IMR-90 (cell line): Measurements from ENCODE around the gene SAMHD1. TPM values are rescaled to one million over a fixed set of nuclear protein-coding genes. Genes with fewer than 3 reads are reported as not detected.
"Not testable (repeated sequence)": the region's sequence is repeated elsewhere in the genome, so short reads cannot be mapped to it uniquely, and the experiment has no call there.

Experiments used
- ATAC-seq: fragments of 200-7000 bp; cut with Tn5 transposase; 2 replicates; pipeline ENCODE4 v1.9.1; 2020; ENCODE audit warnings: low read depth, mild to moderate bottlenecking, moderate library complexity
- BruUV-seq: library from RNA; stranded (reverse); fragments of 400-500 nt; replicated peaks from 2 replicates; lab custom pipeline; 2021; lab: Mats Ljungman, UMichigan
- CTCF ChIA-PET: fragments of 300-600 bp; formaldehyde crosslinking; extraction: SDS; loops from one replicate; lab custom pipeline; 2021; ENCODE audit warnings: antibody characterized with exemption; lab: Yijun Ruan, JAX
- POLR2A ChIA-PET: fragments of 300-600 bp; sonication (Branson Sonifier 250); formaldehyde crosslinking; loops from one replicate; lab custom pipeline; 2022; ENCODE audit warnings: antibody characterized with exemption; ENCODE audit not compliant: unreplicated experiment; lab: Charles Lee
- DNase-seq: peaks from one replicate; pipeline ENCODE4 v3.0.0; 2013
- H2AFZ ChIP-seq: replicated peaks from 2 replicates; pipeline ENCODE3; 2013; ENCODE audit warnings: low read length, mild to moderate bottlenecking; ENCODE audit not compliant: poor library complexity
- H2AK5ac ChIP-seq: 2 replicates; pipeline ENCODE4 v1.6.1; 2013; ENCODE audit warnings: low read depth, low read length, inconsistent platforms
- H2AK9ac ChIP-seq: replicated peaks from 2 replicates; pipeline ENCODE3; 2013; ENCODE audit warnings: mild to moderate bottlenecking, low read depth, low read length, moderate library complexity; ENCODE audit not compliant: poor library complexity
- H2BK120ac ChIP-seq: 2 replicates; pipeline ENCODE4 v1.6.1; 2013; ENCODE audit warnings: low read depth, low read length, inconsistent platforms
- H2BK15ac ChIP-seq: 3 replicates; pipeline ENCODE4 v1.6.1; 2013; ENCODE audit warnings: low read depth, low read length, inconsistent platforms
- H2BK20ac ChIP-seq: 2 replicates; pipeline ENCODE4 v1.6.1; 2013; ENCODE audit warnings: low read depth, mild to moderate bottlenecking, inconsistent platforms, low read length, moderate library complexity
- H2BK5ac ChIP-seq: 2 replicates; pipeline ENCODE4 v1.6.1; 2013; ENCODE audit warnings: mild to moderate bottlenecking, low read depth, low read length, inconsistent platforms; ENCODE audit not compliant: poor library complexity, severe bottlenecking
- H3K14ac ChIP-seq: replicated peaks from 2 replicates; pipeline ENCODE4 v1.6.1; 2013; ENCODE audit warnings: low read depth, low read length, inconsistent platforms
- H3K18ac ChIP-seq: 2 replicates; pipeline ENCODE4 v1.6.1; 2013; ENCODE audit warnings: low read depth, low read length, control low read depth
- H3K23ac ChIP-seq: 2 replicates; pipeline ENCODE4 v1.6.1; 2013; ENCODE audit warnings: low read depth, low read length, inconsistent platforms
- H3K27ac ChIP-seq: 2 replicates; pipeline ENCODE4 v1.5.1; 2013; ENCODE audit warnings: mild to moderate bottlenecking, control low read depth, low read length; ENCODE audit not compliant: insufficient read depth
- H3K27me3 ChIP-seq: 2 replicates; pipeline ENCODE4 v1.6.1; 2013; ENCODE audit warnings: low read length; ENCODE audit not compliant: control insufficient read depth, insufficient read depth
- H3K36me3 ChIP-seq: 2 replicates; pipeline ENCODE4 v1.6.1; 2013; ENCODE audit warnings: low read length, mixed read lengths; ENCODE audit not compliant: control insufficient read depth, insufficient read depth
- H3K4ac ChIP-seq: 2 replicates; pipeline ENCODE4 v1.6.1; 2013; ENCODE audit warnings: low read depth, low read length, inconsistent platforms
- H3K4me1 ChIP-seq: 2 replicates; pipeline ENCODE4 v1.6.1; 2013; ENCODE audit warnings: low read length, mixed read lengths; ENCODE audit not compliant: control insufficient read depth, insufficient read depth
- H3K4me2 ChIP-seq: 2 replicates; pipeline ENCODE4 v1.6.1; 2013; ENCODE audit warnings: low read depth, mild to moderate bottlenecking, control low read depth, low read length, moderate library complexity
- H3K4me3 ChIP-seq: 2 replicates; pipeline ENCODE4 v1.5.1; 2013; ENCODE audit warnings: low read depth, mild to moderate bottlenecking, control low read depth, low read length, moderate library complexity; ENCODE audit not compliant: insufficient read depth
- H3K56ac ChIP-seq: 2 replicates; pipeline ENCODE4 v1.6.1; 2013; ENCODE audit warnings: low read length, inconsistent platforms; ENCODE audit not compliant: insufficient read depth; ENCODE audit errors: extremely low read depth
- H3K79me1 ChIP-seq, 2 experiments: 2 replicates each; pipeline ENCODE4 v1.6.1; 2013; ENCODE audit warnings: low read length in 2 of 2, inconsistent platforms in 1 of 2, low read depth in 1 of 2
- H3K9ac ChIP-seq: 2 replicates; pipeline ENCODE4 v1.6.1; 2013; ENCODE audit warnings: low read depth, low read length, control low read depth
- H3K9me1 ChIP-seq: 2 replicates; pipeline ENCODE4 v1.6.1; 2013; ENCODE audit warnings: low read length, inconsistent platforms; ENCODE audit not compliant: insufficient read depth
- H3K9me3 ChIP-seq: 2 replicates; pipeline ENCODE4 v1.6.1; 2013; ENCODE audit warnings: low read length; ENCODE audit not compliant: control insufficient read depth, insufficient read depth
- H4K20me1 ChIP-seq: 2 replicates; pipeline ENCODE4 v1.6.1; 2013; ENCODE audit warnings: low read length, inconsistent platforms; ENCODE audit not compliant: insufficient read depth
- H4K5ac ChIP-seq: 2 replicates; pipeline ENCODE4 v1.6.1; 2013; ENCODE audit warnings: mild to moderate bottlenecking, low read depth, low read length, control low read depth
- H4K8ac ChIP-seq, 2 experiments: 2 replicates each; pipeline ENCODE4 v1.6.1; 2013; ENCODE audit warnings: low read depth in 2 of 2, low read length in 2 of 2, control low read depth in 1 of 2, inconsistent platforms in 1 of 2
- H4K91ac ChIP-seq: 2 replicates; pipeline ENCODE4 v1.6.1; 2013; ENCODE audit warnings: low read depth, low read length, inconsistent platforms; ENCODE audit not compliant: insufficient read depth
- WGBS, 2 experiments: methylation state at CpG; one replicate each; pipeline versions ENCODE4 v1.1.5 to v1.1.7; 2013; ENCODE audit warnings: missing lambda C conversion rate in 2 of 2; ENCODE audit not compliant: insufficient read length in 1 of 2; ENCODE audit errors: extremely low coverage in 2 of 2; 5-methylcytosine and 5-hydroxymethylcytosine counted together
- dilution Hi-C: fragments of 300-500 bp; cut with HindIII; formaldehyde crosslinking; loops from one replicate; pipeline ENCODE4 v1.14.3; 2018; ENCODE audit warnings: low sequenced_read_pairs; ENCODE audit not compliant: unreplicated experiment
- in situ Hi-C: fragments of 300-500 bp; cut with MboI; formaldehyde crosslinking; loops from 3 replicates; pipeline ENCODE4 v1.14.3; 2019; ENCODE audit warnings: low sequenced_read_pairs, inconsistent platforms, mixed read lengths
- intact Hi-C: fragments of 100-400 bp; cut with micrococcal nuclease; formaldehyde crosslinking; loops from 2 replicates; pipeline ENCODE4 v1.10.0; 2022
- polyA plus RNA-seq, 3 experiments: library from polyadenylated mRNA; depleted of rRNA; stranded (reverse); fragments of >200 nt; gene quantifications; 2 replicates each; pipeline ENCODE4 v1.2.3, GENCODE V29; 2012; ENCODE audit warnings: low replicate concordance in 1 of 3
- total RNA-seq: library from RNA; depleted of rRNA; stranded (reverse); fragments of >200 nt; gene quantifications from 2 replicates; pipeline ENCODE4 v1.2.3, GENCODE V29; 2012
- TF ChIP-seq, protein P1 (sequence below): conservative IDR thresholded peaks from 2 replicates; pipeline ENCODE4 v1.5.1; 2012; ENCODE audit warnings: mild to moderate bottlenecking, low read depth, low read length, improper control_type of control experiment

Gene SAMHD1
- total and polyA plus RNA-seq, 2 of the 4 experiments (the other 2 are of a cell fraction) = 6.3 to 14.9 TPM

DNA sequence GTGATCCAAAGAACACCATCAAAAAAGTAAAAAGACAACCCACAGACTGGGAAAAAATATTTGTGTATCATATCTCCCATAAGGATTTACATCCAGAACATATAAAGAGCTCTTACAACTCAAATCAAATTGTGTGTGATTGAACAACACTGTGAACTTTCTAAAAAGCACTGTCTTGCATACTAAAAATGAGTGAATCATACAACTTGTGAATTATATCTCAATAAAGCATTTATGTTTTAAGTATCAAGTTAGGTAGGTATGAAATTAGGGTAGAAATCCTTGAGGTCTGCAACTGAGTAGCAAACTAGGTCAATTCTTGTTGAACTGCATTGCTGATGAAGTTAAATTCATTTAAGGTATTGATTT is 14.1 kb downstream of the SAMHD1 start:
- H2BK120ac ChIP-seq = no peak overlapping the region
- TF ChIP-seq, protein P1, sequence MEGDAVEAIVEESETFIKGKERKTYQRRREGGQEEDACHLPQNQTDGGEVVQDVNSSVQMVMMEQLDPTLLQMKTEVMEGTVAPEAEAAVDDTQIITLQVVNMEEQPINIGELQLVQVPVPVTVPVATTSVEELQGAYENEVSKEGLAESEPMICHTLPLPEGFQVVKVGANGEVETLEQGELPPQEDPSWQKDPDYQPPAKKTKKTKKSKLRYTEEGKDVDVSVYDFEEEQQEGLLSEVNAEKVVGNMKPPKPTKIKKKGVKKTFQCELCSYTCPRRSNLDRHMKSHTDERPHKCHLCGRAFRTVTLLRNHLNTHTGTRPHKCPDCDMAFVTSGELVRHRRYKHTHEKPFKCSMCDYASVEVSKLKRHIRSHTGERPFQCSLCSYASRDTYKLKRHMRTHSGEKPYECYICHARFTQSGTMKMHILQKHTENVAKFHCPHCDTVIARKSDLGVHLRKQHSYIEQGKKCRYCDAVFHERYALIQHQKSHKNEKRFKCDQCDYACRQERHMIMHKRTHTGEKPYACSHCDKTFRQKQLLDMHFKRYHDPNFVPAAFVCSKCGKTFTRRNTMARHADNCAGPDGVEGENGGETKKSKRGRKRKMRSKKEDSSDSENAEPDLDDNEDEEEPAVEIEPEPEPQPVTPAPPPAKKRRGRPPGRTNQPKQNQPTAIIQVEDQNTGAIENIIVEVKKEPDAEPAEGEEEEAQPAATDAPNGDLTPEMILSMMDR = no peak
- 0 out of 2 replicates have a peak, but pooled peaks cover 1% of the 10 kb centered on the region for H3K36me3 ChIP-seq
- no peak overlapping the region for H2AFZ ChIP-seq
- no peaks in the 10 kb centered on the region for H3K9me1 ChIP-seq
- dilution Hi-C loops (no loop called here), in situ Hi-C loops (no loop called here), intact Hi-C loops (no loop called here)
- H3K18ac ChIP-seq = no peak overlapping the region
- ChIA-PET POLR2A (no interaction called here), CTCF (interaction anchor here (0.6 kb wide), 1 partner anchor 9 kb away, joined by 3 read pairs; no protein-coding TSS in a partner anchor)
- H2AK9ac ChIP-seq = no peak overlapping the region
- no peak overlapping the region for H3K23ac ChIP-seq
- ATAC-seq (no peak), DNase-seq (no peak)
- H2BK5ac ChIP-seq = no peak overlapping the region
- H3K4me1 ChIP-seq = peaks cover under 1% of the 10 kb centered on the region; the same call in 1 of the 2 replicates
- H4K8ac ChIP-seq = no peak overlapping the region
- BruUV-seq = no TSS peak
- H3K9ac ChIP-seq = no peak overlapping the region
- H3K4me3 ChIP-seq = no peak overlapping the region
- no peak overlapping the region for H3K27ac ChIP-seq
- H3K14ac ChIP-seq = no peak overlapping the region
- no peak overlapping the region for H3K56ac ChIP-seq
- no peak overlapping the region for H3K4me2 ChIP-seq
- no peaks in the 10 kb centered on the region for H3K79me1 ChIP-seq
- no peak overlapping the region for H3K4ac ChIP-seq
- H3K27me3 ChIP-seq = no peaks in the 10 kb centered on the region
- no peak overlapping the region for H2BK20ac ChIP-seq
- H4K5ac ChIP-seq = no peak overlapping the region
- H2BK15ac ChIP-seq = no peak overlapping the region
- H4K91ac ChIP-seq = no peak overlapping the region
- no peaks in the 10 kb centered on the region for H4K20me1 ChIP-seq
- no peak overlapping the region for H2AK5ac ChIP-seq
- H3K9me3 ChIP-seq = no peaks in the 10 kb centered on the region

DNA sequence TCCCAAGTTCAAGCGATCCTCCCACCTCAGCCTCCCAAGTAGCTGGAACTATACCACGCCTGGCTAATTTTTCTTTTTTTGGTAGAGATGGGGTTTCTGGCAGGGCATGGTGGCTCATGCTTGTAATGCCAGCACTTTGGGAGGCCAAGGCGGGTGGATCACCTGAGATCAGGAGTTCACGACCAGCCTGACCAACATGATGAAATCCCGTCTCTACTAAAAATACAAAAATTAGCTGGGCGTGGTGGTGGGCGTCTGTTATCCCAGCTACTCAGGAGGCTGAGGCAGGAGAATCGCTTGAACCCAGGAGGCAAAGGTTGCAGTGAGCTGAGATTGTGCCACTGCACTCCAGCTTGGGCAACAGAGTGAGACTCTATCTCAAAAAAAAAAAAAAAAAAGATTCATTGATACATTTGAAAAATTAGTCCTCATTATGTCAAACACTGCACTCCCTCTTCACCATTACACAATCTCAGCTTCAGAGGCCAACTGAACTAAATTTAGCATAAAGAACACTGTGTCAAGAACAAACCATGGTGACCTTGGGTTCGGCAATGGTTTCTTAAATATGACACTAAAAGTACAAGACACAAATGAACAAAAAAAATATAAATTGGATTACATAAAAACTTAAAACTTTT is 14.6 kb downstream of the SAMHD1 start:
- H3K9ac ChIP-seq, H2BK120ac ChIP-seq, H4K5ac ChIP-seq, H2AK9ac ChIP-seq, POLR2A ChIA-PET, H4K91ac ChIP-seq, BruUV-seq, H3K23ac ChIP-seq, H3K27ac ChIP-seq, H3K14ac ChIP-seq, H2BK5ac ChIP-seq, in situ Hi-C loops, H3K4ac ChIP-seq, H3K36me3 ChIP-seq, H3K4me1 ChIP-seq, H2BK15ac ChIP-seq, ATAC-seq, intact Hi-C loops, H2AK5ac ChIP-seq, H3K9me1 ChIP-seq, H3K9me3 ChIP-seq, H4K8ac ChIP-seq, H4K20me1 ChIP-seq, DNase-seq, H3K18ac ChIP-seq, H3K4me3 ChIP-seq, H3K79me1 ChIP-seq, H3K27me3 ChIP-seq, H3K56ac ChIP-seq, H3K4me2 ChIP-seq, H2AFZ ChIP-seq, dilution Hi-C loops, H2BK20ac ChIP-seq: not testable (repeated sequence)
- WGBS, 2 experiments = no CpG with 5 or more reads among the region's 9 CpGs
- CTCF ChIA-PET = interaction anchor here (0.6 kb wide), 1 partner anchor 10 kb away, joined by 3 read pairs; no protein-coding TSS in a partner anchor
